HUES64 (cell line): ENCODE results near the gene PTPRM.
A peak's percentile ranks its signal among the peaks of the same experiment; 100 is the strongest.

Experiments
- H3K27ac ChIP-seq: 2 replicates; pipeline ENCODE4 v1.7.0; 2013; ENCODE audit warnings: low read depth, low read length, inconsistent platforms
- H3K27me3 ChIP-seq: 2 replicates; pipeline ENCODE4 v1.6.1; 2013; ENCODE audit warnings: mild to moderate bottlenecking, low read length; ENCODE audit not compliant: insufficient read depth
- H3K36me3 ChIP-seq: 2 replicates; pipeline ENCODE4 v1.6.1; 2013; ENCODE audit warnings: mild to moderate bottlenecking, low read length; ENCODE audit not compliant: insufficient read depth
- H3K4me1 ChIP-seq: 2 replicates; pipeline ENCODE4 v1.6.1; 2013; ENCODE audit warnings: mild to moderate bottlenecking, low read length, moderate library complexity; ENCODE audit not compliant: insufficient read depth
- H3K4me3 ChIP-seq: 2 replicates; pipeline ENCODE4 v1.5.1; 2013; ENCODE audit warnings: mild to moderate bottlenecking, low read length, moderate library complexity
- H3K9ac ChIP-seq: 2 replicates; pipeline ENCODE4 v1.6.1; 2013; ENCODE audit warnings: mild to moderate bottlenecking, low read depth, low read length
- H3K9me3 ChIP-seq: 2 replicates; pipeline ENCODE4 v1.6.1; 2013; ENCODE audit warnings: low read depth, low read length; ENCODE audit not compliant: insufficient read depth
- WGBS: fragments of 150-250, 120-280 bp; methylation state at CpG from one replicate; pipeline ENCODE4 v1.1.7; 2013; ENCODE audit warnings: missing lambda C conversion rate; 5-methylcytosine and 5-hydroxymethylcytosine counted together

PTPRM gene

DNA sequence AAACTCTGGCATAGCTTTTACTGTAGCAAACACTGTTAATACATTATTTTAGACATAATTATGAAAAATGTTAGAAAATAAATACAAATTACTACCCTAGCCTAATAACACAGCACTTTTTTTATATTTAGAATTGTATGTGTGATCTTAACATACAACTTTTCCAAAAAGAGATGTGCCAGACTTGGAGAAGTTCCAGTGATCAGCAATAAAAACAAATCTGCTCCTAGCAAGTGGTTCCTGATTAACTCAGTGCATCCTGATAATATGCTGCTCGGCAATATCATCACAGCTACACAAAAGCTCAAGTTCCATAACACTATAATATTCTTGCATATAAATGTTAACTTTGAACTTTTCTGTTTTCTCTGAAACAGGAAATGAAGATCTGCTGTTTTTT, 22.4 kb upstream of the PTPRM start:
- H3K4me1 ChIP-seq: no peaks in the 10 kb centered on the region
- no peak overlapping the region for H3K4me3 ChIP-seq
- H3K9me3 ChIP-seq: no peaks in the 10 kb centered on the region
- no peaks in the 10 kb centered on the region for H3K27me3 ChIP-seq
- no peaks in the 10 kb centered on the region for H3K36me3 ChIP-seq
- H3K9ac ChIP-seq: no peak overlapping the region
- WGBS: 100% methylated on average over 1 of the region's 1 CpG
- H3K27ac ChIP-seq: no peak overlapping the region

DNA sequence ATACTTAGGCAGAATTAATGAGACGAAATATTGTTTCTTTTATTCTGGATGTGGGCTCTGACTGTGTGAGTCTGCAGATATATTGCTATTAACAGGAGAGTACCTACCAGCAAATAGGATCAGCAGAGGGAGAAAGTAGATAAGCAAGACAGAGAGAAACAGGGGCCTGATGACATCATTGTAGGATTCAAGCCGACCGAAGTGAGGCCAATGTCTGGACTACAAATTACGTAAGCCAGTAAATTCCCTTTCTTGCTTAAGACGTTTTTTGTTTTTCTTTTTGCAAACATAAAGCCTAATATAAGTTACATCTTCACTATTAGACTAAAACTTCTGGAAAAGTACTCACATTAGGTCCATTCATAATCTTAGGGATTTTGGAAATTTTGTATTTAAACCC, 21.4 kb upstream of the PTPRM start:
- Histone ChIP-seq H3K9ac (no peak overlapping the region), H3K4me3 (no peak overlapping the region), H3K9me3 (no peaks in the 10 kb centered on the region), H3K27me3 (no peaks in the 10 kb centered on the region), H3K36me3 (no peaks in the 10 kb centered on the region), H3K27ac (no peak overlapping the region), H3K4me1 (no peaks in the 10 kb centered on the region)
- WGBS: 90% methylated on average over 5 of the region's 5 CpGs

DNA sequence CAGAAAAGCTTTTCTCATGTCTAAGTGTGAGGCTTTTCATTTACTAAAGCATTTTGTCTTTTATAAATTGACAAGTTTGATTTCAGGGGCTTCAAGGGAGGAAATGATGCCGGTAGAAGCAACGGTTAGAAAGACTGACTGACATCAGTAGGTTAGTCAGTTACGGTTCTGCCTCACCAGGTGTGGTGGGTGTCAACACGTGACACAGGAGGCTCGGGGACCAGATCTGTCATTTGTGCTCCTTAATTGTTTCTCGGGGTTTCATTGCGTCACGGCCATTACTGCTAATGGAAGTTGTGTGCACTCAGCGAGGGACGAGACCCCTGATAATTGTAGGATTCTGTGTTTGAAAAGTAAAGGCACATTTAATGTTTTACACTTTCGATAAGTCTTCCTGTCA, 18.9 kb upstream of the PTPRM start:
- 95% methylated on average over 11 of the region's 11 CpGs for WGBS
- Histone ChIP-seq H3K9ac (no peak overlapping the region; the same call in 1 of the 2 replicates), H3K4me1 (no peaks in the 10 kb centered on the region), H3K9me3 (no peaks in the 10 kb centered on the region), H3K27me3 (no peaks in the 10 kb centered on the region), H3K27ac (no peak overlapping the region), H3K36me3 (no peaks in the 10 kb centered on the region), H3K4me3 (no peak overlapping the region)

DNA sequence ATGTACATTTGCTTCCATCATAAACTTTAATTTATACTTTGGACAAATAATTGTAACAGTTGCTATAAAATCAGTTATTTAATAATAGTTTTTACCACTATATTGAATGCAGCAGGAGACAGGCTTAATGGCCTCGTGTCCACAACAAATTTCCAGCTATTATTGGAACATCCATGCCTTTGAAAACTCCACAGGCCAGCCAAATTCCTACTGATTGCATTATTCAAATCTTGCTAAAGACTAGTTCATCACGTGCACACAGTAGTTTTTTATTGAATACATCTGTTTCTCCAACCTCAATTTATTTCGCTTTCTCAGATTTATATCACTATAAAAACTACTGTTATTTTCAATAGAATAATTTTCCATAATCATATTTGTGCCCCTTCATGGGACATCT, 18.4 kb upstream of the PTPRM start:
- no peaks in the 10 kb centered on the region for H3K9me3 ChIP-seq
- H3K4me1 ChIP-seq: no peaks in the 10 kb centered on the region
- H3K9ac ChIP-seq: no peak overlapping the region
- no peak overlapping the region for H3K4me3 ChIP-seq
- no peaks in the 10 kb centered on the region for H3K27me3 ChIP-seq
- no peak overlapping the region for H3K27ac ChIP-seq
- H3K36me3 ChIP-seq: no peaks in the 10 kb centered on the region
- WGBS: 94% methylated on average over 3 of the region's 3 CpGs

DNA sequence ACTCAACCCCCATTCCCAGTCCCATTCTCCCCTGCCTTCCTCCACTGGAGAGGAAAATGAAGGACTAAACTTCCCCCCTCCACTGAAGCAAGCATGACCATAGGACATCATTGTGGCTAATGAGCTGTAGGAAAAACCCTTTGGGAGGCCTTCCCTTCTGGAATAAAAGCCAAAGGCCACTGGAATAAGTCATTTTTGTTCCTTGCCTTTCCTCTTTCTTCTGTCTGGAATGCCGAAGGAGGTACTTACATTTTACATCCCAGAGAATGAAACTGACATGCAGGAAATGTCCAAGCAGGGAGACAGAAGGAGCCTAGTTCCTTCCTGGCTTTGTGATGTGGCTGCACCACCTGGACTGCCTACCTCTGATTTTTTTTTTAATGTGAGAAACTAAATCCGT, 9.1 kb upstream of the PTPRM start:
- Histone ChIP-seq H3K4me3 (no peak overlapping the region), H3K27me3 (no peaks in the 10 kb centered on the region), H3K4me1 (peaks cover 10% of the 10 kb centered on the region; the same call in 1 of the 2 replicates), H3K9me3 (no peaks in the 10 kb centered on the region), H3K9ac (no peak overlapping the region), H3K36me3 (no peaks in the 10 kb centered on the region), H3K27ac (no peak overlapping the region)
- WGBS: 91% methylated on average over 1 of the region's 2 CpGs

DNA sequence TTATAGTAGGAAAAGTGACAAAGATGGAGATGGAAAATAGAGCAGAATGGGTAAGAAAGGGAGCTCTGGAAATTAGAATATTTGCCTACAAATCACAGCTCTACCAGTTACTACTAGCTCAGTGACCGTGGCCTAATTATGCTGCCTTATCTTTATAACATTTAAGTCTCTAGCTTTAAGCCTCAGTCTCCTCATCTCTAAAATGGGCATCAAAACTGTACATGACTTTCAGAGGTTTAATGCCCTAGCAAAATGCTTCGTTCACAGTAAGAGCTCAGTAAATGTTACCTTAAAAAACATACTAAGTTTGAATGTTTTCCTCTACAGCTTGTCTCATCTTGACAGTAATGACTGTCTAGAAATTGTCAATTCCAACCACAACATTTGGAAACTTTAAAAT, 8.3 kb upstream of the PTPRM start:
- no peaks in the 10 kb centered on the region for H3K36me3 ChIP-seq
- peaks cover under 1% of the 10 kb centered on the region; the same call in 1 of the 2 replicates for H3K27me3 ChIP-seq
- H3K27ac ChIP-seq: no peak overlapping the region
- H3K4me3 ChIP-seq: no peak overlapping the region
- no peaks in the 10 kb centered on the region for H3K9me3 ChIP-seq
- H3K4me1 ChIP-seq: peaks cover 10% of the 10 kb centered on the region; the same call in 1 of the 2 replicates
- 94% methylated on average over 2 of the region's 2 CpGs for WGBS
- H3K9ac ChIP-seq: no peak overlapping the region

DNA sequence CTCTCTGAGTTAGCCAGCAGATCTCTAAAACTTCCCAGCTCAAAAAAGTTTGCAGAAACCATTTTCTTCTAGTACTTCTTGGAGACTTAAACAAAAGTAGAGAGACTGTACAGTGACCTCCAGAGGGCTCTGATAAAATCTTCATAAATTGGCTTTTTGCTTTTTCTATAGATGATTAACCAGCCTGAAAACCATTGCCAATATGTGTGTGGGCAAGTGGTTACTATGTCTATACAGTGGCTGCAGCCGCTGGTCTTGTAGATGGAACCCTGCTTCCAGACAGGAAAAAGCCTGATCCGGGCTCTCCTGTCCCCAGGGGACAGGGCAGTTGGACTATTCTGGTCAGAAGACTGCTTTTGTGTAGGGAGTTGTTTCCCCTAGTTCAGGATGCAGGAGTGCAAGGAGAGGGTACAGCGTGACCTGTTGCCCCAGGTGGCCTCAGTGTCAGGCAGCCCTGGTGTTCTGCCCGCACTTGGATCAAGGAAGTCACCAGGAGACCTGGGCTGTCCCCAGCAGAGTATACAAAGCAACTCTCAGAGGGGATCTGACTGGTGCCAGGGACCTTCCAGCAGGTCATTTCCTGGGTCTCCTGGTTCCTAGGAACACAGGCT, 7.3 kb upstream of the PTPRM start:
- no peak overlapping the region for H3K9ac ChIP-seq
- no peaks in the 10 kb centered on the region for H3K9me3 ChIP-seq
- no peaks in the 10 kb centered on the region for H3K36me3 ChIP-seq
- peaks cover 10% of the 10 kb centered on the region; the same call in 1 of the 2 replicates for H3K4me1 ChIP-seq
- no peak overlapping the region for H3K27ac ChIP-seq
- H3K4me3 ChIP-seq: no peak overlapping the region
- peaks cover 11% of the 10 kb centered on the region for H3K27me3 ChIP-seq
- WGBS: 89% methylated on average over 4 of the region's 4 CpGs

DNA sequence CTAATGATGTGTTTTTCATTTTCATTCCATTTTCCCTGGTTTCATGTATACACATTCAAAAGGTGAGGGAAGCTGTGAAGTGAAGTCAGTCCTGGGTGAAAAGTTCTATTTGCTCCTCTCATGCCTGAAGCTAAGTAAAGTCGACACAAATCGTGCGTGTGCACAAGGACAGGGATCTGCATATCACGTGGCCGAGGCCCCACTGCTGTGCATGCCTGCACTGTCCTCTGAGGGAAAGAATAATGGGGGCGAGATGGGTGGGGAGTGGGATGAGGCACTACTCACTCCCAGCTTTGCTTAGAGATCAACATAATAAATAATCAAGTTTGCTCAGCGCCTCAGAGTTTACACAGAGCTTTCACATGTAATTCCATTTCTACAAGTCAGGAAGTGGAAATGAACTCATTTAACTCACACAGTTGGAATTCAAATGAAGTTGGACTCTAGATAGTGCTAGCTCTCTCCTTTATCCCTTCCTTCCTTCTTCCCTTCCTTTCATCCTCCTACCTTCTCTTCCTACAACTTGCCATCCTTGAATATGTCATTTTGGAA, 5.1 kb upstream of the PTPRM start:
- H3K27me3 ChIP-seq: peaks cover 28% of the 10 kb centered on the region
- H3K4me3 ChIP-seq: no peak overlapping the region
- WGBS: 46% methylated on average over 6 of the region's 7 CpGs
- no peak overlapping the region for H3K9ac ChIP-seq
- H3K27ac ChIP-seq: no peak overlapping the region
- no peaks in the 10 kb centered on the region for H3K9me3 ChIP-seq
- H3K4me1 ChIP-seq: peaks cover 4% of the 10 kb centered on the region; the same call in 1 of the 2 replicates
- H3K36me3 ChIP-seq: no peaks in the 10 kb centered on the region

DNA sequence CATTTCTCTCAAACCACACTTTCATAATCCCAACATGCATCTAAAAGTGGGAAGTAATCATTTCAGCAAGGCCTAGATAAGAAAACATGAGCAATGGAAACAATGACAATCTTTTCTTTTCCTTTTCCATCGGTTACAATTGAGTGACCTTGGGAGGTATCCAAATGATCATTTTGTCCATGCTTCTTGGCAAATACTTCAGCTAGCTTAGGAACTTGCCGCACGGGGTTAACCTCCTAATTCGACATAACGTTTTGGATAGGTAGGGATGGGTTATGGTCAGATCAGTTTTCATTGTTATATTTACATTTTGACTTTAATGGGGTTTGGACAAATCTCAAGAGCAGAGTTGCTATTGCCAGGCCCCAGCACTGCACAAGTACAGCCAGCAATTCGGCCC, 4.6 kb upstream of the PTPRM start:
- Histone ChIP-seq H3K27me3 (peaks cover 28% of the 10 kb centered on the region), H3K4me3 (no peak overlapping the region), H3K4me1 (peaks cover 4% of the 10 kb centered on the region; the same call in 1 of the 2 replicates), H3K27ac (no peak overlapping the region), H3K9ac (no peak overlapping the region), H3K36me3 (no peaks in the 10 kb centered on the region), H3K9me3 (no peaks in the 10 kb centered on the region)
- 90% methylated on average over 6 of the region's 6 CpGs for WGBS

DNA sequence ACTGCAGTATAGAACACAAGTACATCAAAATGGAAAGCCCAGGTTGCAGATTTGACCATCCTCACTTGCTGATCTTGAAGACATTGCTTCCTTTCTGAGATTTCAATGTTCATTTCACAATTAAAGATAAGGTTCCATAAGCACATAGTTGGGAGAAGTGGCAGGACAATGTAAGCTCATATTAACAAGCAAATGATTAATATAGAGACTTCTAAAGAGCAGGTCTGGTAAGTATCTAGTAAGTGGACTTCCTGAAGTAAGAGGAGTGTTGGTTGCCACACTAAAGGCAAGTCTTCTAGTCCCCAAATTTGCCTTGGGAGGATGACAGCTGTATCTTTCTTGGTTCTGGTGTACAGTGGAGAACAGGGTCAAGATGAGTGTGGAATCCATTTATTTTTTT, 1.4 kb upstream of the PTPRM start:
- Histone ChIP-seq H3K4me3 (no peak overlapping the region), H3K27ac (no peak overlapping the region), H3K9ac (no peak overlapping the region), H3K36me3 (no peaks in the 10 kb centered on the region), H3K4me1 (peaks cover 10% of the 10 kb centered on the region; the same call in 1 of the 2 replicates), H3K9me3 (peaks cover 3% of the 10 kb centered on the region; the same call in 1 of the 2 replicates), H3K27me3 (peaks cover 56% of the 10 kb centered on the region)

DNA sequence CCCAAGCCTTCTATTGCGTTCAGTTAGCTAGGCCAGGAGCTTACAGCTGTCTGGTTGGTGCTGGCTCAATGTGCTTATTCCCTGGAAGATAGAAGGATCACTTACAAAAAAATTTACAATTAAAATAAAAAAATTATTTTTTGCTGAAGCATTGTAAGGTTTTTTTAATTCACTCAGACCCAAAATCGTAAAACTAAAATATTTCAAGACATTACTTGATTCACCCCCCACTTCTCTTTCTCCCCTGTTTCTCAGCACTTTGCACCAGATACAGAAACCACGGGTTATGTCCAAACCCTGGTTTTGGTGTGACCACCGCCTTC, 911 bp upstream of the PTPRM start:
- peaks cover 3% of the 10 kb centered on the region; the same call in 1 of the 2 replicates for H3K9me3 ChIP-seq
- WGBS: 32% methylated on average over 4 of the region's 4 CpGs
- peak overlapping the region; percentile 76 for H3K4me3 ChIP-seq
- peaks cover 56% of the 10 kb centered on the region for H3K27me3 ChIP-seq
- peaks cover 10% of the 10 kb centered on the region; the same call in 1 of the 2 replicates for H3K4me1 ChIP-seq
- no peaks in the 10 kb centered on the region for H3K36me3 ChIP-seq
- H3K9ac ChIP-seq: peak overlapping the region; percentile 67
- no peak overlapping the region for H3K27ac ChIP-seq
